MM.1S (cell line): ENCODE measurements around the gene FRMPD3.

Experiments
- CTCF ChIP-seq: fragments of 300-600 bp; sonication (generic); IDR thresholded peaks from 2 replicates; pipeline ENCODE4 v1.5.1; 2016; ENCODE audit warnings: antibody characterized with exemption, low read length, mixed read lengths
- EZH2 ChIP-seq: fragments of 300-600 bp; sonication (generic); optimal IDR thresholded peaks from 2 replicates; pipeline ENCODE3; 2017; ENCODE audit warnings: low read depth, mild to moderate bottlenecking, antibody characterized with exemption, low read length, mixed read lengths
- EZH2phosphoT487 ChIP-seq: fragments of 300-600 bp; sonication (generic); IDR thresholded peaks from 2 replicates; pipeline ENCODE4 v1.6.1; 2018; ENCODE audit warnings: antibody characterized with exemption, low read length

- no peak for TF ChIP-seq CTCF
- TF ChIP-seq EZH2 = no peak
- no peak for TF ChIP-seq EZH2phosphoT487
These were observed 32.6 kb downstream of the FRMPD3 start for GRCh38 chrX:107482046-107482445.
